Measurements from ENCODE around the gene TMEM132C.

DNA sequence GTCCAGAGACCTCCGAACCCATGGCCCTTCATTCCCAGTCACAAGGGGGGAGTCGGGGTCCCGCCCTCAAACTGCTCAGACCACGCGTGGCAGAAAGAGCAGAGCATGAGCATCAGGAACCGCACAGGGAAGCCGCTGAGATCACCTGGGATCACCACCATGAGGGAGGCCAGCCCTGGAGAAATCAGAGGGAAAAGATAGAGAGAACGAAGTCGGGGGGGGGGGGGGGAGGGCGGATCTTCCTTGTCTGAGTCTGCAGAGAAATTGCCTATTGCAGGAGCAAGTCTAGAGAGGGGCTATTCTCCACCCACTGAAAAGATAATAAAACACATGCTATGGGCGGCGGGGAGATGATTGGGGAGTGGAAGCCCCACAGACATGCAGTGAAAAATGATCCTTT lies 884 bp upstream of the TMEM132C start:
- TF ChIP-seq, protein P1, sequence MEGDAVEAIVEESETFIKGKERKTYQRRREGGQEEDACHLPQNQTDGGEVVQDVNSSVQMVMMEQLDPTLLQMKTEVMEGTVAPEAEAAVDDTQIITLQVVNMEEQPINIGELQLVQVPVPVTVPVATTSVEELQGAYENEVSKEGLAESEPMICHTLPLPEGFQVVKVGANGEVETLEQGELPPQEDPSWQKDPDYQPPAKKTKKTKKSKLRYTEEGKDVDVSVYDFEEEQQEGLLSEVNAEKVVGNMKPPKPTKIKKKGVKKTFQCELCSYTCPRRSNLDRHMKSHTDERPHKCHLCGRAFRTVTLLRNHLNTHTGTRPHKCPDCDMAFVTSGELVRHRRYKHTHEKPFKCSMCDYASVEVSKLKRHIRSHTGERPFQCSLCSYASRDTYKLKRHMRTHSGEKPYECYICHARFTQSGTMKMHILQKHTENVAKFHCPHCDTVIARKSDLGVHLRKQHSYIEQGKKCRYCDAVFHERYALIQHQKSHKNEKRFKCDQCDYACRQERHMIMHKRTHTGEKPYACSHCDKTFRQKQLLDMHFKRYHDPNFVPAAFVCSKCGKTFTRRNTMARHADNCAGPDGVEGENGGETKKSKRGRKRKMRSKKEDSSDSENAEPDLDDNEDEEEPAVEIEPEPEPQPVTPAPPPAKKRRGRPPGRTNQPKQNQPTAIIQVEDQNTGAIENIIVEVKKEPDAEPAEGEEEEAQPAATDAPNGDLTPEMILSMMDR (IDR thresholded peaks at IDR 0.05; ENCODE audit: low read length) = no peak
- no peak for TF ChIP-seq EZH2 (optimal IDR thresholded peaks at IDR 0.05; ENCODE audit: low read depth, low read length)

Data from MM.1S (cell line).